ENCODE results near the gene BICDL2. TPM values are rescaled to one million over a fixed set of nuclear protein-coding genes. Genes with fewer than 3 reads are reported as not detected.

Gene BICDL2
- total and polyA plus RNA-seq, 9 of the 15 experiments (the other 6 are each of a cell fraction or from before 2014, with no cell fraction given), result 0.09 to 0.28 (median 0.09) TPM; not detected in 6

- TF ChIP-seq, protein P1, sequence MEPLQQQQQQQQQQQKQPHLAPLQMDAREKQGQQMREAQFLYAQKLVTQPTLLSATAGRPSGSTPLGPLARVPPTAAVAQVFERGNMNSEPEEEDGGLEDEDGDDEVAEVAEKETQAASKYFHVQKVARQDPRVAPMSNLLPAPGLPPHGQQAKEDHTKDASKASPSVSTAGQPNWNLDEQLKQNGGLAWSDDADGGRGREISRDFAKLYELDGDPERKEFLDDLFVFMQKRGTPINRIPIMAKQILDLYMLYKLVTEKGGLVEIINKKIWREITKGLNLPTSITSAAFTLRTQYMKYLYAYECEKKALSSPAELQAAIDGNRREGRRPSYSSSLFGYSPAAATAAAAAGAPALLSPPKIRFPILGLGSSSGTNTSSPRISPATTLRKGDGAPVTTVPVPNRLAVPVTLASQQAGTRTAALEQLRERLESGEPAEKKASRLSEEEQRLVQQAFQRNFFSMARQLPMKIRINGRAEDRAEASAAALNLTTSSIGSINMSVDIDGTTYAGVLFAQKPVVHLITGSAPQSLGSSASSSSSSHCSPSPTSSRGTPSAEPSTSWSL (CRISPR knock-in tag; IDR thresholded peaks at IDR 0.05; ENCODE audit: borderline replicate concordance), result no peak
- peak; percentile 35 for TF ChIP-seq RBBP5 (IDR thresholded peaks at IDR 0.05; ENCODE audit: borderline replicate concordance, insufficient read depth, low read length, poor library complexity, severe bottlenecking)
- no peak for TF ChIP-seq CBX5 (IDR thresholded peaks at IDR 0.05; ENCODE audit: borderline replicate concordance, low read depth)
- no peak for TF ChIP-seq FOS (IDR thresholded peaks at IDR 0.05; ENCODE audit: extremely low read depth, insufficient read length)
- TF ChIP-seq BRCA1 (IDR thresholded peaks at IDR 0.05), result no peak
- 0 out of 2 replicates have a peak, but pooled peaks have one; percentile 81 for TF ChIP-seq BRCA1 (CRISPR knock-in tag; IDR thresholded peaks at IDR 0.05)
- TF ChIP-seq, protein P2, sequence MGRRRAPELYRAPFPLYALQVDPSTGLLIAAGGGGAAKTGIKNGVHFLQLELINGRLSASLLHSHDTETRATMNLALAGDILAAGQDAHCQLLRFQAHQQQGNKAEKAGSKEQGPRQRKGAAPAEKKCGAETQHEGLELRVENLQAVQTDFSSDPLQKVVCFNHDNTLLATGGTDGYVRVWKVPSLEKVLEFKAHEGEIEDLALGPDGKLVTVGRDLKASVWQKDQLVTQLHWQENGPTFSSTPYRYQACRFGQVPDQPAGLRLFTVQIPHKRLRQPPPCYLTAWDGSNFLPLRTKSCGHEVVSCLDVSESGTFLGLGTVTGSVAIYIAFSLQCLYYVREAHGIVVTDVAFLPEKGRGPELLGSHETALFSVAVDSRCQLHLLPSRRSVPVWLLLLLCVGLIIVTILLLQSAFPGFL (CRISPR knock-in tag; IDR thresholded peaks at IDR 0.05), result no peak
- TF ChIP-seq ZZZ3 (IDR thresholded peaks at IDR 0.05), result no peak
- TF ChIP-seq, protein P3, sequence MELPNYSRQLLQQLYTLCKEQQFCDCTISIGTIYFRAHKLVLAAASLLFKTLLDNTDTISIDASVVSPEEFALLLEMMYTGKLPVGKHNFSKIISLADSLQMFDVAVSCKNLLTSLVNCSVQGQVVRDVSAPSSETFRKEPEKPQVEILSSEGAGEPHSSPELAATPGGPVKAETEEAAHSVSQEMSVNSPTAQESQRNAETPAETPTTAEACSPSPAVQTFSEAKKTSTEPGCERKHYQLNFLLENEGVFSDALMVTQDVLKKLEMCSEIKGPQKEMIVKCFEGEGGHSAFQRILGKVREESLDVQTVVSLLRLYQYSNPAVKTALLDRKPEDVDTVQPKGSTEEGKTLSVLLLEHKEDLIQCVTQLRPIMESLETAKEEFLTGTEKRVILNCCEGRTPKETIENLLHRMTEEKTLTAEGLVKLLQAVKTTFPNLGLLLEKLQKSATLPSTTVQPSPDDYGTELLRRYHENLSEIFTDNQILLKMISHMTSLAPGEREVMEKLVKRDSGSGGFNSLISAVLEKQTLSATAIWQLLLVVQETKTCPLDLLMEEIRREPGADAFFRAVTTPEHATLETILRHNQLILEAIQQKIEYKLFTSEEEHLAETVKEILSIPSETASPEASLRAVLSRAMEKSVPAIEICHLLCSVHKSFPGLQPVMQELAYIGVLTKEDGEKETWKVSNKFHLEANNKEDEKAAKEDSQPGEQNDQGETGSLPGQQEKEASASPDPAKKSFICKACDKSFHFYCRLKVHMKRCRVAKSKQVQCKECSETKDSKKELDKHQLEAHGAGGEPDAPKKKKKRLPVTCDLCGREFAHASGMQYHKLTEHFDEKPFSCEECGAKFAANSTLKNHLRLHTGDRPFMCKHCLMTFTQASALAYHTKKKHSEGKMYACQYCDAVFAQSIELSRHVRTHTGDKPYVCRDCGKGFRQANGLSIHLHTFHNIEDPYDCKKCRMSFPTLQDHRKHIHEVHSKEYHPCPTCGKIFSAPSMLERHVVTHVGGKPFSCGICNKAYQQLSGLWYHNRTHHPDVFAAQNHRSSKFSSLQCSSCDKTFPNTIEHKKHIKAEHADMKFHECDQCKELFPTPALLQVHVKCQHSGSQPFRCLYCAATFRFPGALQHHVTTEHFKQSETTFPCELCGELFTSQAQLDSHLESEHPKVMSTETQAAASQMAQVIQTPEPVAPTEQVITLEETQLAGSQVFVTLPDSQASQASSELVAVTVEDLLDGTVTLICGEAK (IDR thresholded peaks at IDR 0.05), result no peak
- TF ChIP-seq, protein P3 (CRISPR knock-in tag; IDR thresholded peaks at IDR 0.05), result no peak; the same call in 1 of the 2 replicates
- TF ChIP-seq HDAC8 (tag; IDR thresholded peaks at IDR 0.05), result no peak
- TF ChIP-seq TARDBP (IDR thresholded peaks at IDR 0.05), result no peak
- TF ChIP-seq RFX5 (IDR thresholded peaks at IDR 0.05; ENCODE audit: low read depth, low read length), result no peak
- no peak for TF ChIP-seq CCAR2 (IDR thresholded peaks at IDR 0.05; ENCODE audit: low read depth, low read length)
- 0 out of 2 replicates have a peak, but pooled peaks have one; percentile 6 for TF ChIP-seq ZNF282 (CRISPR knock-in tag; IDR thresholded peaks at IDR 0.05)
- TF ChIP-seq NCOR1 (IDR thresholded peaks at IDR 0.05), result peak; percentile 44; the same call in 1 of the 2 replicates
- peak; percentile 90 for TF ChIP-seq SMAD4 (CRISPR knock-in tag; conservative IDR thresholded peaks at IDR 0.05)
Measured at GRCh38 chr16:3020604-3021448, 15.9 kb downstream of the BICDL2 start (continued).

Measured in K562 (cell line).